ENCODE measurements around the gene CA5A. TPM values are rescaled to one million over a fixed set of nuclear protein-coding genes. Genes with fewer than 3 reads are reported as not detected.
A peak's percentile ranks its signal among the peaks of the same experiment; 100 is the strongest.

The CA5A gene
- total RNA-seq, 1 experiment from 2014 or later = not detected

GRCh38 chr16:87847467-87847784, 88.9 kb downstream of the CA5A start:
- intact Hi-C loops (cut with micrococcal nuclease) = no loop called here
- Mint-ChIP-seq H3K27me3 (ENCODE audit: insufficient read depth, unreplicated experiment) (no peaks in the 10 kb centered on the region), H3K27ac (ENCODE audit: low read depth, unreplicated experiment) (no peak overlapping the region), H3K36me3 (ENCODE audit: insufficient read depth, unreplicated experiment) (peaks cover 74% of the 10 kb centered on the region), H3K4me3 (ENCODE audit: unreplicated experiment) (no peak overlapping the region), H3K4me1 (ENCODE audit: insufficient read depth, unreplicated experiment) (peaks cover 20% of the 10 kb centered on the region), H3K9me3 (ENCODE audit: unreplicated experiment) (no peaks in the 10 kb centered on the region)
- no peak for DNase-seq (ENCODE audit: unreplicated experiment)
- ChIA-PET POLR2A (interaction anchor here (0.6 to 2.0 kb wide), 5 partner anchors 15 to 82 kb away, joined by 3 to 6 read pairs (median 3); partner anchors contain the start of gene KLHDC4), CTCF (interaction anchor here (0.6 to 3.5 kb wide), 5 partner anchors 56 to 1588 kb away, joined by 3 to 27 read pairs (median 5); no protein-coding TSS in a partner anchor)
- no peak for TF ChIP-seq CTCF (IDR thresholded peaks at IDR 0.05; ENCODE audit: unreplicated experiment)
- BruUV-seq (replicated peaks) = no TSS peak

GRCh38 chr16:87846705-87847466, 89.4 kb downstream of the CA5A start:
- peaks cover 19% of the 10 kb centered on the region for H3K4me1 Mint-ChIP-seq (ENCODE audit: insufficient read depth, unreplicated experiment)
- intact Hi-C loops (cut with micrococcal nuclease) = no loop called here
- ChIA-PET POLR2A (interaction anchor here (0.6 to 2.0 kb wide), 9 partner anchors 9 to 81 kb away, joined by 3 to 6 read pairs (median 3); partner anchors contain the start of gene KLHDC4), CTCF (interaction anchor here (0.6 to 3.5 kb wide), 6 partner anchors 56 to 1587 kb away, joined by 3 to 27 read pairs (median 4); no protein-coding TSS in a partner anchor)
- no peaks in the 10 kb centered on the region for H3K9me3 Mint-ChIP-seq (ENCODE audit: unreplicated experiment)
- no TSS peak for BruUV-seq (replicated peaks)
- no peak for DNase-seq (ENCODE audit: unreplicated experiment)
- no peaks in the 10 kb centered on the region for H3K27me3 Mint-ChIP-seq (ENCODE audit: insufficient read depth, unreplicated experiment)
- peaks cover 74% of the 10 kb centered on the region for H3K36me3 Mint-ChIP-seq (ENCODE audit: insufficient read depth, unreplicated experiment)
- no peak for TF ChIP-seq CTCF (IDR thresholded peaks at IDR 0.05; ENCODE audit: unreplicated experiment)
- H3K27ac Mint-ChIP-seq (ENCODE audit: low read depth, unreplicated experiment) = no peak overlapping the region
- H3K4me3 Mint-ChIP-seq (ENCODE audit: unreplicated experiment) = no peak overlapping the region

GRCh38 chr16:87845807-87846619, 90.3 kb downstream of the CA5A start:
- ChIA-PET CTCF (interaction anchor here (0.7 to 3.5 kb wide), 4 partner anchors 20 to 67 kb away, joined by 3 to 27 read pairs (median 6); no protein-coding TSS in a partner anchor), POLR2A (interaction anchor here (0.6 to 2.0 kb wide), 6 partner anchors 8 to 67 kb away, joined by 3 to 7 read pairs (median 4); no protein-coding TSS in a partner anchor)
- Mint-ChIP-seq H3K4me3 (ENCODE audit: unreplicated experiment) (no peak overlapping the region), H3K36me3 (ENCODE audit: insufficient read depth, unreplicated experiment) (peaks cover 75% of the 10 kb centered on the region), H3K27me3 (ENCODE audit: insufficient read depth, unreplicated experiment) (no peaks in the 10 kb centered on the region), H3K27ac (ENCODE audit: low read depth, unreplicated experiment) (no peak overlapping the region), H3K9me3 (ENCODE audit: unreplicated experiment) (no peaks in the 10 kb centered on the region), H3K4me1 (ENCODE audit: insufficient read depth, unreplicated experiment) (peaks cover 17% of the 10 kb centered on the region)
- intact Hi-C loops (cut with micrococcal nuclease) = no loop called here
- no peak for TF ChIP-seq CTCF (IDR thresholded peaks at IDR 0.05; ENCODE audit: unreplicated experiment)
- BruUV-seq (replicated peaks) = no TSS peak
- DNase-seq (ENCODE audit: unreplicated experiment) = no peak

GRCh38 chr16:87845213-87845612, 91.1 kb downstream of the CA5A start:
- Mint-ChIP-seq H3K4me3 (ENCODE audit: unreplicated experiment) (no peak overlapping the region), H3K4me1 (ENCODE audit: insufficient read depth, unreplicated experiment) (peaks cover 14% of the 10 kb centered on the region), H3K27ac (ENCODE audit: low read depth, unreplicated experiment) (peak overlapping the region; percentile 57), H3K9me3 (ENCODE audit: unreplicated experiment) (no peaks in the 10 kb centered on the region), H3K27me3 (ENCODE audit: insufficient read depth, unreplicated experiment) (no peaks in the 10 kb centered on the region), H3K36me3 (ENCODE audit: insufficient read depth, unreplicated experiment) (peaks cover 67% of the 10 kb centered on the region)
- TF ChIP-seq CTCF (IDR thresholded peaks at IDR 0.05; ENCODE audit: unreplicated experiment) = no peak
- intact Hi-C loops (cut with micrococcal nuclease) = no loop called here
- no TSS peak for BruUV-seq (replicated peaks)
- CTCF ChIA-PET = interaction anchor here (1.1 to 3.5 kb wide), 2 partner anchors 21 to 66 kb away, joined by 4 to 27 read pairs; no protein-coding TSS in a partner anchor
- POLR2A ChIA-PET = interaction anchor here (0.7 to 2.0 kb wide), 5 partner anchors 7 to 66 kb away, joined by 3 to 7 read pairs (median 4); no protein-coding TSS in a partner anchor
- DNase-seq (ENCODE audit: unreplicated experiment) = no peak

Data from MCF 10A (cell line).